Mucosa of stomach (tissue), 1 donor: Measurements from ENCODE around the gene NF1.
"Not testable (repeated sequence)": the region's sequence is repeated elsewhere in the genome, so short reads cannot be mapped to it uniquely, and the experiment has no call there.

Source experiments
- H3K27me3 ChIP-seq: one replicate; pipeline ENCODE4 v1.7.0; 2013; ENCODE audit warnings: mild to moderate bottlenecking, low read length; ENCODE audit not compliant: control insufficient read depth, insufficient read depth
- H3K36me3 ChIP-seq: one replicate; pipeline ENCODE4 v1.7.0; 2013; ENCODE audit warnings: low read length; ENCODE audit not compliant: control insufficient read depth, insufficient read depth
- H3K4me1 ChIP-seq: one replicate; pipeline ENCODE4 v1.7.0; 2013; ENCODE audit warnings: mild to moderate bottlenecking, low read length; ENCODE audit not compliant: control insufficient read depth, insufficient read depth
- H3K4me3 ChIP-seq: one replicate; pipeline ENCODE4 v1.7.0; 2013; ENCODE audit warnings: low read length
- H3K9ac ChIP-seq: one replicate; pipeline ENCODE4 v1.7.0; 2013; ENCODE audit warnings: mild to moderate bottlenecking, low read length, moderate library complexity
- H3K9me3 ChIP-seq: one replicate; pipeline ENCODE4 v1.7.0; 2013; ENCODE audit warnings: mild to moderate bottlenecking, low read length, moderate library complexity; ENCODE audit not compliant: control insufficient read depth
- donor health status: Pancreatic carcinoma.

The NF1 gene

GRCh38 chr17:31250229-31250628 is 155.5 kb downstream of the NF1 start:
- Histone ChIP-seq H3K9ac (no peak overlapping the region), H3K27me3 (no peaks in the 10 kb centered on the region), H3K36me3 (no peaks in the 10 kb centered on the region), H3K9me3 (no peaks in the 10 kb centered on the region), H3K4me1 (no peaks in the 10 kb centered on the region), H3K4me3 (no peak overlapping the region)

- no peak overlapping the region for H3K9ac ChIP-seq
- no peaks in the 10 kb centered on the region for H3K27me3 ChIP-seq
- no peaks in the 10 kb centered on the region for H3K9me3 ChIP-seq
- no peak overlapping the region for H3K4me3 ChIP-seq
- H3K4me1 ChIP-seq, result no peaks in the 10 kb centered on the region
- H3K36me3 ChIP-seq, result no peaks in the 10 kb centered on the region
These were observed 156.6 kb downstream of the NF1 start for GRCh38 chr17:31251105-31251969.

- Histone ChIP-seq H3K4me1 (no peaks in the 10 kb centered on the region), H3K27me3 (no peaks in the 10 kb centered on the region), H3K9me3 (no peaks in the 10 kb centered on the region), H3K4me3 (no peak overlapping the region), H3K36me3 (no peaks in the 10 kb centered on the region), H3K9ac (no peak overlapping the region)
These were observed 157.2 kb downstream of the NF1 start for GRCh38 chr17:31251970-31252328.

DNA sequence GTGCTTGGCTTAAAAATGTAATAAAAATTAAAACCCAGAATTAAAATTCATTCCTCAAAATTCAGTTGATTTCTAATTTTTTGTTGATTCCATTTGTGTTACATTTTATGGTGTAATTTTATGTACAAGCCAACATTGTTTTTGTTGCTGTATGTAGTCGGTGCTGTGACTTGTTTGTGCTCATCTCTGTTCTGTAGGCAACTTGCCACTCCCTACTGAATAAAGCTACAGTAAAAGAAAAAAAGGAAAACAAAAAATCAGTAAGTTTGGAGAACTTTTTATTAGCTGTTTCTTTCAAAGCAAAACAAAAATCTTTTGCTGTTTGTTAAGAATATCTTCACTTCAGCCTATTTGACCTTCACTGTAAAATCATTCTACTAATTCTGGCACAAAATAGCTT is 158.0 kb downstream of the NF1 start:
- Histone ChIP-seq H3K4me1 (no peaks in the 10 kb centered on the region), H3K9ac (no peak overlapping the region), H3K4me3 (no peak overlapping the region), H3K9me3 (no peaks in the 10 kb centered on the region), H3K27me3 (no peaks in the 10 kb centered on the region), H3K36me3 (no peaks in the 10 kb centered on the region)

DNA sequence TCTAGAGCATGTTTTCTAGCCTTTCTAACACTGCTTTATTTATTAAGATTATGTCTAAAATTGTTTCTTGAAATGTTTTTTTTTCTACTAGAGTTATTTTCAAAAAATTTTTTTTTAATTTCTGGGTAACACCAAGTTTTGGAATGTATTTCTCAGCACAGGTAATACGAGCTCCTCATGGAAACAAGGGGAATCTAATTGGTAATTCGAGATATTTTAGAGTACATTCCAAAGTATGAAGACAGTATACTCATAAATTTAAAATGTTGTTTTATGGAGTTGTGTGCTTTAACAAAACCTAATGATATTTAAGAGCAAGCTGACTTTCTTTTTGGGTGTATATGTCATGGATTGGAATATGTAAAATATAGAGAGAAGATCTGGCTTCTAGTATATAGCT is 159.9 kb downstream of the NF1 start:
- H3K4me3 ChIP-seq, result no peak overlapping the region
- no peaks in the 10 kb centered on the region for H3K4me1 ChIP-seq
- no peaks in the 10 kb centered on the region for H3K27me3 ChIP-seq
- H3K9ac ChIP-seq, result no peak overlapping the region
- no peaks in the 10 kb centered on the region for H3K36me3 ChIP-seq
- H3K9me3 ChIP-seq, result no peaks in the 10 kb centered on the region

DNA sequence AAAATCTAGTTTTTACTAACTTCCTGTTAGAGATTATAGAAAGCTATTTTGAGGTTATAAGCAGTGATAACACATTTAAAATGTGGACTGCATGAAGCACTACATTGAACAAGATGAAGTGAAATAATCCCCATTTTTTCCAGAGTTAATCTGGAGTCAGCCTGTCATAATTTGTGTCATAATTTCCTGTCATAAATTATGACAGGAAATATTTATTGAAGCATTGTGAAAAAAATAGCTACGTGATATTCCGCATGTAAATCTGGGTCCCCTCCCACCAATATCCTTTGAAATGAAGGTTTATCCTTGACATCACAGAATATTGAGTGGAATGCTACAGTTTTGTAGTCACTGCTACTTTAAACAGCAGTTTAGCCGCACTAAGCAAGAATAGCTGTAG is 162.2 kb downstream of the NF1 start:
- Histone ChIP-seq H3K9me3 (no peaks in the 10 kb centered on the region), H3K27me3 (no peaks in the 10 kb centered on the region), H3K4me1 (no peaks in the 10 kb centered on the region), H3K36me3 (no peaks in the 10 kb centered on the region), H3K4me3 (no peak overlapping the region), H3K9ac (no peak overlapping the region)

- H3K4me3 ChIP-seq, result no peak overlapping the region
- no peak overlapping the region for H3K9ac ChIP-seq
- no peaks in the 10 kb centered on the region for H3K4me1 ChIP-seq
- no peaks in the 10 kb centered on the region for H3K9me3 ChIP-seq
- no peaks in the 10 kb centered on the region for H3K27me3 ChIP-seq
- H3K36me3 ChIP-seq, result no peaks in the 10 kb centered on the region
These were observed 165.4 kb downstream of the NF1 start for GRCh38 chr17:31260151-31260550.

DNA sequence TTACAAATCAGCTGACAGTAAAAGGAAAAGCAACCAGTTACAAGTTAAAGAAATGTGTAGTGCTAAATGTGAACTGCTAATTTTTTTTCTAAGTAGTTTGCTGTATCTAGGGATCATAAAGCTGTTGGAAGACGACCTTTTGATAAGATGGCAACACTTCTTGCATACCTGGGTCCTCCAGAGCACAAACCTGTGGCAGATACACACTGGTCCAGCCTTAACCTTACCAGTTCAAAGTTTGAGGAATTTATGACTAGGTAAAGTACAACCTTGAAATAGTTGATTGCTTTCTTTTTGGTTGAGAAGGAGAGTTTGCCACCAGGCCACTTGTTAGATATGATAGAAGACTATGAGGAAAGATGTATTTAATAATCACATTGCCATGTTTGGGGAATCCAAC is 166.8 kb downstream of the NF1 start:
- H3K9ac ChIP-seq, result no peak overlapping the region
- H3K4me3 ChIP-seq, result no peak overlapping the region
- H3K9me3 ChIP-seq, result no peaks in the 10 kb centered on the region
- no peaks in the 10 kb centered on the region for H3K36me3 ChIP-seq
- no peaks in the 10 kb centered on the region for H3K4me1 ChIP-seq
- no peaks in the 10 kb centered on the region for H3K27me3 ChIP-seq

GRCh38 chr17:31262923-31263322 is 168.1 kb downstream of the NF1 start:
- not testable (repeated sequence) for H3K4me1 ChIP-seq, H3K4me3 ChIP-seq, H3K36me3 ChIP-seq, H3K27me3 ChIP-seq, H3K9me3 ChIP-seq, H3K9ac ChIP-seq

GRCh38 chr17:31266042-31266441 is 171.3 kb downstream of the NF1 start:
- H3K36me3 ChIP-seq, result no peaks in the 10 kb centered on the region
- H3K4me1 ChIP-seq, result no peaks in the 10 kb centered on the region
- H3K4me3 ChIP-seq, result no peak overlapping the region
- H3K27me3 ChIP-seq, result no peaks in the 10 kb centered on the region
- H3K9ac ChIP-seq, result no peak overlapping the region
- H3K9me3 ChIP-seq, result no peaks in the 10 kb centered on the region

GRCh38 chr17:31269036-31269577 is 174.3 kb downstream of the NF1 start:
- Histone ChIP-seq H3K9ac (no peak overlapping the region), H3K27me3 (no peaks in the 10 kb centered on the region), H3K9me3 (no peaks in the 10 kb centered on the region), H3K36me3 (no peaks in the 10 kb centered on the region), H3K4me3 (no peak overlapping the region), H3K4me1 (no peaks in the 10 kb centered on the region)

- Histone ChIP-seq H3K9ac (no peak overlapping the region), H3K4me1 (no peaks in the 10 kb centered on the region), H3K9me3 (no peaks in the 10 kb centered on the region), H3K27me3 (no peaks in the 10 kb centered on the region), H3K4me3 (no peak overlapping the region), H3K36me3 (no peaks in the 10 kb centered on the region)
These were observed 174.8 kb downstream of the NF1 start for GRCh38 chr17:31269578-31269983.
